SK-N-SH treated with all-trans-retinoic acid at 6 μM for 48 hours (cell line): ENCODE results near the gene UTP14A.

Source experiments
- ARNTL ChIP-seq: fragments of 450-650 bp; formaldehyde crosslinking; IDR thresholded peaks from 2 replicates; pipeline ENCODE4 v1.5.0; 2020; ENCODE audit warnings: low read depth, mild to moderate bottlenecking, moderate library complexity, borderline replicate concordance
- GLIS3 ChIP-seq: fragments of 250-450 bp; sonication (Bioruptor Pico); IDR thresholded peaks from 2 replicates; pipeline ENCODE4 v1.5.0; 2020; ENCODE audit warnings: mild to moderate bottlenecking, moderate library complexity
- OSR1 ChIP-seq: fragments of 250-450 bp; sonication (Bioruptor Pico); IDR thresholded peaks from 2 replicates; pipeline ENCODE4 v1.8.0; 2022; ENCODE audit warnings: moderate library complexity, mild to moderate bottlenecking, inconsistent platforms
- TOX ChIP-seq: fragments of 250-450 bp; sonication (Bioruptor Pico); IDR thresholded peaks from 2 replicates; pipeline ENCODE4 v1.8.0; 2021; ENCODE audit warnings: mild to moderate bottlenecking, moderate library complexity, borderline replicate concordance
- ZC3H10 ChIP-seq: fragments of 250-450 bp; sonication (Bioruptor Pico); IDR thresholded peaks from 2 replicates; pipeline ENCODE4 v1.5.1; 2021; ENCODE audit warnings: mild to moderate bottlenecking, moderate library complexity
- ZFP30 ChIP-seq: fragments of 450-650 bp; formaldehyde crosslinking; IDR thresholded peaks from 2 replicates; pipeline ENCODE4 v1.5.0; 2022; ENCODE audit warnings: mild to moderate bottlenecking, moderate library complexity
- ZNF565 ChIP-seq: fragments of 450-650 bp; formaldehyde crosslinking; conservative IDR thresholded peaks from 2 replicates; pipeline ENCODE4 v1.5.0; 2020; ENCODE audit warnings: low read depth, mild to moderate bottlenecking, moderate library complexity
- TF ChIP-seq, protein P1 (sequence below): fragments of 250-450 bp; sonication (Bioruptor Pico); IDR thresholded peaks from 2 replicates; pipeline ENCODE4 v1.5.1; 2020; ENCODE audit warnings: low read depth, mild to moderate bottlenecking, moderate library complexity
- TF ChIP-seq, protein P2 (sequence below): fragments of 250-450 bp; sonication (Bioruptor Pico); IDR thresholded peaks from 2 replicates; pipeline ENCODE4 v1.5.0; 2020; ENCODE audit warnings: mild to moderate bottlenecking, moderate library complexity

- TF ChIP-seq TOX (CRISPR knock-in tag) (no peak), OSR1 (no peak), ARNTL (CRISPR knock-in tag) (no peak), ZNF565 (CRISPR knock-in tag) (no peak), ZC3H10 (CRISPR knock-in tag) (no peak), GLIS3 (CRISPR knock-in tag) (no peak), ZFP30 (CRISPR knock-in tag) (no peak)
- TF ChIP-seq, protein P1, sequence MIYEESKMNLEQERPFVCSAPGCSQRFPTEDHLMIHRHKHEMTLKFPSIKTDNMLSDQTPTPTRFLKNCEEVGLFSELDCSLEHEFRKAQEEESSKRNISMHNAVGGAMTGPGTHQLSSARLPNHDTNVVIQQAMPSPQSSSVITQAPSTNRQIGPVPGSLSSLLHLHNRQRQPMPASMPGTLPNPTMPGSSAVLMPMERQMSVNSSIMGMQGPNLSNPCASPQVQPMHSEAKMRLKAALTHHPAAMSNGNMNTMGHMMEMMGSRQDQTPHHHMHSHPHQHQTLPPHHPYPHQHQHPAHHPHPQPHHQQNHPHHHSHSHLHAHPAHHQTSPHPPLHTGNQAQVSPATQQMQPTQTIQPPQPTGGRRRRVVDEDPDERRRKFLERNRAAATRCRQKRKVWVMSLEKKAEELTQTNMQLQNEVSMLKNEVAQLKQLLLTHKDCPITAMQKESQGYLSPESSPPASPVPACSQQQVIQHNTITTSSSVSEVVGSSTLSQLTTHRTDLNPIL (CRISPR knock-in tag), result no peak
- TF ChIP-seq, protein P2, sequence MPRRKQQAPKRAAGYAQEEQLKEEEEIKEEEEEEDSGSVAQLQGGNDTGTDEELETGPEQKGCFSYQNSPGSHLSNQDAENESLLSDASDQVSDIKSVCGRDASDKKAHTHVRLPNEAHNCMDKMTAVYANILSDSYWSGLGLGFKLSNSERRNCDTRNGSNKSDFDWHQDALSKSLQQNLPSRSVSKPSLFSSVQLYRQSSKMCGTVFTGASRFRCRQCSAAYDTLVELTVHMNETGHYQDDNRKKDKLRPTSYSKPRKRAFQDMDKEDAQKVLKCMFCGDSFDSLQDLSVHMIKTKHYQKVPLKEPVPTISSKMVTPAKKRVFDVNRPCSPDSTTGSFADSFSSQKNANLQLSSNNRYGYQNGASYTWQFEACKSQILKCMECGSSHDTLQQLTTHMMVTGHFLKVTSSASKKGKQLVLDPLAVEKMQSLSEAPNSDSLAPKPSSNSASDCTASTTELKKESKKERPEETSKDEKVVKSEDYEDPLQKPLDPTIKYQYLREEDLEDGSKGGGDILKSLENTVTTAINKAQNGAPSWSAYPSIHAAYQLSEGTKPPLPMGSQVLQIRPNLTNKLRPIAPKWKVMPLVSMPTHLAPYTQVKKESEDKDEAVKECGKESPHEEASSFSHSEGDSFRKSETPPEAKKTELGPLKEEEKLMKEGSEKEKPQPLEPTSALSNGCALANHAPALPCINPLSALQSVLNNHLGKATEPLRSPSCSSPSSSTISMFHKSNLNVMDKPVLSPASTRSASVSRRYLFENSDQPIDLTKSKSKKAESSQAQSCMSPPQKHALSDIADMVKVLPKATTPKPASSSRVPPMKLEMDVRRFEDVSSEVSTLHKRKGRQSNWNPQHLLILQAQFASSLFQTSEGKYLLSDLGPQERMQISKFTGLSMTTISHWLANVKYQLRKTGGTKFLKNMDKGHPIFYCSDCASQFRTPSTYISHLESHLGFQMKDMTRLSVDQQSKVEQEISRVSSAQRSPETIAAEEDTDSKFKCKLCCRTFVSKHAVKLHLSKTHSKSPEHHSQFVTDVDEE (CRISPR knock-in tag), result no peak
These were observed 29.1 kb upstream of the UTP14A start for GRCh38 chrX:129876771-129877305.
